ENCODE data around the gene C10orf95.
"Not testable (repeated sequence)": the region's sequence is repeated elsewhere in the genome, so short reads cannot be mapped to it uniquely, and the experiment has no call there.

Gene C10orf95

GRCh38 chr10:102451105-102451969 is at the start of gene C10orf95:
TSS of gene C10orf95 (minus strand) at chr10:102451543. CDS start at chr10:102451093, 450 bp downstream.
- no peak for DNase-seq (ENCODE audit: low spot score)
- no peak for FAIRE-seq

- DNase-seq (ENCODE audit: low spot score); FAIRE-seq: not testable (repeated sequence)
Observed at GRCh38 chr10:102500686-102501085, 49.3 kb upstream of the C10orf95 start.

- DNase-seq (ENCODE audit: low spot score): no peak
Observed at GRCh38 chr10:102499356-102499755, 48.0 kb upstream of the C10orf95 start.

GRCh38 chr10:102497545-102497944 is 46.2 kb upstream of the C10orf95 start:
- FAIRE-seq (no peak), DNase-seq (ENCODE audit: low spot score) (no peak)

More at GRCh38 chr10:102499356-102499755, 48.0 kb upstream of the C10orf95 start:
- no peak for FAIRE-seq

GRCh38 chr10:102493771-102494170 is 42.4 kb upstream of the C10orf95 start:
- DNase-seq (ENCODE audit: low spot score): no peak
- FAIRE-seq: no peak

GRCh38 chr10:102492983-102493382 is 41.6 kb upstream of the C10orf95 start:
- FAIRE-seq (no peak), DNase-seq (ENCODE audit: low spot score) (no peak)

GRCh38 chr10:102492344-102492939 is 41.1 kb upstream of the C10orf95 start:
- FAIRE-seq (no peak), DNase-seq (ENCODE audit: low spot score) (no peak)

- DNase-seq (ENCODE audit: low spot score) (no peak), FAIRE-seq (no peak)
Observed at GRCh38 chr10:102491136-102491535, 39.8 kb upstream of the C10orf95 start.

GRCh38 chr10:102485093-102485784 is 33.9 kb upstream of the C10orf95 start:
- FAIRE-seq (no peak), DNase-seq (ENCODE audit: low spot score) (no peak)

GRCh38 chr10:102484021-102484420 is 32.7 kb upstream of the C10orf95 start:
- DNase-seq (ENCODE audit: low spot score) (no peak), FAIRE-seq (no peak)

GRCh38 chr10:102480396-102480795 is 29.1 kb upstream of the C10orf95 start:
- no peak for FAIRE-seq

GRCh38 chr10:102479651-102480050 is 28.3 kb upstream of the C10orf95 start:
- DNase-seq (ENCODE audit: low spot score) (no peak), FAIRE-seq (no peak)

More at GRCh38 chr10:102480396-102480795, 29.1 kb upstream of the C10orf95 start:
- no peak for DNase-seq (ENCODE audit: low spot score)

GRCh38 chr10:102476466-102477141 is 25.3 kb upstream of the C10orf95 start:
- no peak for FAIRE-seq
- no peak for DNase-seq (ENCODE audit: low spot score)

GRCh38 chr10:102475451-102476040 is 24.2 kb upstream of the C10orf95 start:
- FAIRE-seq (no peak), DNase-seq (ENCODE audit: low spot score) (no peak)

- no peak for FAIRE-seq
- DNase-seq (ENCODE audit: low spot score): no peak
Observed at GRCh38 chr10:102473445-102474331, 22.3 kb upstream of the C10orf95 start.

GRCh38 chr10:102470579-102471546 is 19.5 kb upstream of the C10orf95 start:
- FAIRE-seq (no peak), DNase-seq (ENCODE audit: low spot score) (no peak)

GRCh38 chr10:102468683-102469082 is 17.3 kb upstream of the C10orf95 start:
- DNase-seq (ENCODE audit: low spot score) (no peak), FAIRE-seq (no peak)

- FAIRE-seq: no peak
- no peak for DNase-seq (ENCODE audit: low spot score)
Observed at GRCh38 chr10:102467971-102468438, 16.7 kb upstream of the C10orf95 start.

- no peak for DNase-seq (ENCODE audit: low spot score)
- FAIRE-seq: no peak
Observed at GRCh38 chr10:102467318-102467717, 16.0 kb upstream of the C10orf95 start.
